ENCODE measurements around the gene PI4K2A.

PI4K2A gene

GRCh38 chr10:97676770-97677581, 36.5 kb downstream of the PI4K2A start:
- no peak overlapping the region for H3K4me3 ChIP-seq (ENCODE audit: low read depth, low read length)
- TF ChIP-seq CTCF (IDR thresholded peaks at IDR 0.05; ENCODE audit: low read depth, low read length), result peak; percentile 80

GRCh38 chr10:97679594-97679993, 39.1 kb downstream of the PI4K2A start:
- TF ChIP-seq CTCF (IDR thresholded peaks at IDR 0.05; ENCODE audit: low read depth, low read length), result no peak
- no peak overlapping the region for H3K4me3 ChIP-seq (ENCODE audit: low read depth, low read length)

DNA sequence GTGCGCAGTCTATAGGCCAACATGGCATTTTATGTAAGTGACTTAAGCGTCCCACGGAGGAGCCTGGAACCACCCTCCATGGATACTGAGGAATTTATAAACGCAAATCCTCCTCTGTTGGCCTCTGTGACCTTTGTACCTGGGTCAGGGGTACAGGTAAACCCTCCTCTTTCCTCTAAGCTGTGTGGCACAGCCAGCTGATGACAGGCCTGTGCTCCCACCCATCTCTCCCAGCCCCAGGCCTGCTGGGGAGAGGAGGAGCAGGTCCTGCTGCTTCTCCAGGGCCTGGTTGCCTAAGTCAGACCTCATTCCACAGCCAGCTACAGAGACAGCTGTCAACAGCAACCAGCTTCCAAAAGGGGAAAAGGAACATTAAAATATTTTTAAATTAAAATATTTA, 41.6 kb downstream of the PI4K2A start:
- TF ChIP-seq CTCF (IDR thresholded peaks at IDR 0.05; ENCODE audit: low read depth, low read length), result no peak
- H3K4me3 ChIP-seq (ENCODE audit: low read depth, low read length), result no peak overlapping the region

GRCh38 chr10:97683556-97684367, 43.3 kb downstream of the PI4K2A start:
- H3K4me3 ChIP-seq (ENCODE audit: low read depth, low read length), result peak overlapping the region; percentile 77
- TF ChIP-seq CTCF (IDR thresholded peaks at IDR 0.05; ENCODE audit: low read depth, low read length), result no peak

DNA sequence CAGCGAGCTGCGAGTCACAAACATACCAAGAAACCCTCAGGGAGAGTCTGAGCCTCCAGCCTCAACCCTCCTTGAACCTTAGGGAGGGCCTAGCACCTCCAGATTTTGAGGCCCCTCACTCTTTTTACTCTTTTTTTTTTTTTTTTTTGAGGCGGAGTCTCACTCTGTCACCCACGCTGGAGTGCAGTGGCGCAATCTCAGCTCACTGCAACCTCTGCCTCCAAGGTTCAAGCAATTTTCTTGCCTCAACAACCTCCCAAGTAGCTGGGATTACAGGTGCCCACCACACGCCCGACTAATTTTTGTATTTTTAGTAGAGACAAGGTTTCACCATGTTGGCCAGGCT, 43.9 kb downstream of the PI4K2A start:
- H3K4me3 ChIP-seq (ENCODE audit: low read depth, low read length), result peak overlapping the region; percentile 77

DNA sequence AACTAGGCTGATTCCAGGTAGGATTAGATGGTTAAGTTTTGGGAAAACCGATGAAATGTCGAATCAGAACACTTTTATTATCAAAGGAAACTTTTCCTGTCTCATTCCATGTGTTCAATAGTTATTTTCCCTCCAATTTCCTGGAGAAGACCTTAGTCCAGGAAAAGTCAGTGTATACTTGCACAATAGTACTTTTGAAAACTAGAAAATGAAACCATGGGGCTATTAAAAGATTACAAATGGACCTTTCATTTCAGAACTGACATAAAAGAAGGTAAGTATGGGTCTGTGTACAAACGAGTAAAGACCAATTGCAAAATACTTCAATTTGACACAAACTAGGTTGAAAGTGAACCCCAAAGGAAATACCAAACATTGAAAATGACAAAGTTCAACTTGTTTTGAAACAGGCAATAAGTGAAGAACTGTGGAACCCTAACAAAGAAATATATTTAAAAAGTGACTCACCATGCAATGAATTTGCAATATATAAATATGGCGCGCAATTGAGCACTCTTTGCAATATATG, 44.5 kb downstream of the PI4K2A start:
- H3K4me3 ChIP-seq (ENCODE audit: low read depth, low read length), result peak overlapping the region; percentile 77
- TF ChIP-seq CTCF (IDR thresholded peaks at IDR 0.05; ENCODE audit: low read depth, low read length), result no peak

DNA sequence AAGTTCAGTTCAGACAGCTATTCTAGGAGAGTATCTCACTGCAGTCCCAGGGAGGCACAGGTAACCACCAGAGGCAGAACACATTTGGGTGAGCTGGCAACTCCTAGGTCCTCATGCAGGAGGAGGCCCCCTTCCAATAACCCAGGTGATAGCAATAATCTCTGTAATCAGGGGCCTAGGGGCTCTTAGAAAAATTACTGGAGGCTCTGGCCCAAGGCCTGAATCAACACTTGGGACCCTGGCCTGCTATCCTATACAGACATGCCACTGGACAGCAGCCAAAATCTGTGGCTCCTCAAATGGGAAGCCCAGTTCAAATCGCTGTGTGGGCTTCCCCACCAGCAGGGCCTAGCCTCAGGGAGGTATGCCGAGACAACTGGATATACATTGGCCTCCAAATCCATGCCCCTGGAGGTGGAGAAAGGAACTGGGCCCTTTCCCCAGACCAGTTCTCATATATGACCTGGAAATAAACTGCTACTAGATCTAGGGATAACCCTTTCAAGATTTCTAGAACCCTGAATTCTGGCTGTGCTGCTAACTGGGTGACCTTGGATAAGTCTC, 45.0 kb downstream of the PI4K2A start:
- peak; percentile 65 for TF ChIP-seq CTCF (IDR thresholded peaks at IDR 0.05; ENCODE audit: low read depth, low read length)
- peak overlapping the region; percentile 77 for H3K4me3 ChIP-seq (ENCODE audit: low read depth, low read length)
